ENCODE measurements around the gene CYSTM1. TPM values are rescaled to one million over a fixed set of nuclear protein-coding genes. Genes with fewer than 3 reads are reported as not detected.

Gene CYSTM1
- total and polyA plus RNA-seq, 4 donors = 8.1 to 45.7 (median 23.4) TPM

DNA sequence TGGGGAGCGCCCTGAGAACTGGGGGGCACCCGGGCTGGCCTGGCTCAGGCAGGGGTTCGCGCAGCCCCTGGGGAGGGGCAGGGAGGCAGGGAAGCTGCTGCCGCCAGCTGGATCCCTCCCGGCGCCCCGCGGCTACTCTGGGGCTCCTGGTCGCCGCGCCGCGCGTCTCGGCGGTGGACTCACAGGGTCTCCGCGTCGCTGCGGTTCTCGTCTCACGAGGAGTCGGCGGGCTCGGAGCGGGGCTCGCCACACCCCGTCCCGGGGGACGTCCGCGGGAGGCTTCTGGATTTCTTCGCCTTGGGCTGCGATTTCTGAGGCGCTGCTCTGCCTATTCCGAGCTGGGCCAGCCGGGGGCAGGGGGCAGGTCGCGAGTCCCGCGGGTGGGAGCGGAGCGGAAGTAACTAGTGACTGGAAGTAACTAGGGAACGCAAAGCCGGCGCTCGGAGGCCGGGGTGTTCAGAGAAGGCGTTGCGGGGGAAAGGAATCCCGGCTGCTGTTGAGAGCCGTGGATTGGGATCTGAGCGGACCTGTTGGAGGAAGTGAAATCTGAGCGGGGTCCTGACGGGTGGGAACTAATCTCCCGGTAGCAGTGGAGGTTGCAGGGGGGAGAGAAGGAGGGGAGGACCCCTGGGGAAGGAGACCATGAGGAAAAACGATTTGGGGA lies 511 bp downstream of the CYSTM1 start:
- TF ChIP-seq HNF4A (conservative IDR thresholded peaks at IDR 0.05) = peak; percentile 29
- no peak for TF ChIP-seq FOXA1 (IDR thresholded peaks at IDR 0.05)
- TF ChIP-seq, protein P1, sequence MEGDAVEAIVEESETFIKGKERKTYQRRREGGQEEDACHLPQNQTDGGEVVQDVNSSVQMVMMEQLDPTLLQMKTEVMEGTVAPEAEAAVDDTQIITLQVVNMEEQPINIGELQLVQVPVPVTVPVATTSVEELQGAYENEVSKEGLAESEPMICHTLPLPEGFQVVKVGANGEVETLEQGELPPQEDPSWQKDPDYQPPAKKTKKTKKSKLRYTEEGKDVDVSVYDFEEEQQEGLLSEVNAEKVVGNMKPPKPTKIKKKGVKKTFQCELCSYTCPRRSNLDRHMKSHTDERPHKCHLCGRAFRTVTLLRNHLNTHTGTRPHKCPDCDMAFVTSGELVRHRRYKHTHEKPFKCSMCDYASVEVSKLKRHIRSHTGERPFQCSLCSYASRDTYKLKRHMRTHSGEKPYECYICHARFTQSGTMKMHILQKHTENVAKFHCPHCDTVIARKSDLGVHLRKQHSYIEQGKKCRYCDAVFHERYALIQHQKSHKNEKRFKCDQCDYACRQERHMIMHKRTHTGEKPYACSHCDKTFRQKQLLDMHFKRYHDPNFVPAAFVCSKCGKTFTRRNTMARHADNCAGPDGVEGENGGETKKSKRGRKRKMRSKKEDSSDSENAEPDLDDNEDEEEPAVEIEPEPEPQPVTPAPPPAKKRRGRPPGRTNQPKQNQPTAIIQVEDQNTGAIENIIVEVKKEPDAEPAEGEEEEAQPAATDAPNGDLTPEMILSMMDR (IDR thresholded peaks at IDR 0.05; ENCODE audit: low read depth, low read length, missing input control) = no peak
- peak in 1 of 2 donors; percentile 8 for TF ChIP-seq RXRA (IDR thresholded peaks at IDR 0.05)
- no peak for TF ChIP-seq JUND (IDR thresholded peaks at IDR 0.05)
- no peak for TF ChIP-seq SP1 (IDR thresholded peaks at IDR 0.05)
- no peak for TF ChIP-seq GABPA (IDR thresholded peaks at IDR 0.05 in 1 of 2, conservative IDR thresholded peaks at IDR 0.05 in 1 of 2)
- TF ChIP-seq HNF4G (IDR thresholded peaks at IDR 0.05) = no peak
- TF ChIP-seq FOXA2 (IDR thresholded peaks at IDR 0.05) = no peak
- TF ChIP-seq TAF1 (conservative IDR thresholded peaks at IDR 0.05) = no peak
- TF ChIP-seq EGR1 (IDR thresholded peaks at IDR 0.05; ENCODE audit: low read depth in 2 of 2) = no peak
- TF ChIP-seq, protein P2, sequence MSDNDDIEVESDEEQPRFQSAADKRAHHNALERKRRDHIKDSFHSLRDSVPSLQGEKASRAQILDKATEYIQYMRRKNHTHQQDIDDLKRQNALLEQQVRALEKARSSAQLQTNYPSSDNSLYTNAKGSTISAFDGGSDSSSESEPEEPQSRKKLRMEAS (IDR thresholded peaks at IDR 0.05) = no peak
- no peak for TF ChIP-seq YY1 (IDR thresholded peaks at IDR 0.05)
- TF ChIP-seq, protein P3, sequence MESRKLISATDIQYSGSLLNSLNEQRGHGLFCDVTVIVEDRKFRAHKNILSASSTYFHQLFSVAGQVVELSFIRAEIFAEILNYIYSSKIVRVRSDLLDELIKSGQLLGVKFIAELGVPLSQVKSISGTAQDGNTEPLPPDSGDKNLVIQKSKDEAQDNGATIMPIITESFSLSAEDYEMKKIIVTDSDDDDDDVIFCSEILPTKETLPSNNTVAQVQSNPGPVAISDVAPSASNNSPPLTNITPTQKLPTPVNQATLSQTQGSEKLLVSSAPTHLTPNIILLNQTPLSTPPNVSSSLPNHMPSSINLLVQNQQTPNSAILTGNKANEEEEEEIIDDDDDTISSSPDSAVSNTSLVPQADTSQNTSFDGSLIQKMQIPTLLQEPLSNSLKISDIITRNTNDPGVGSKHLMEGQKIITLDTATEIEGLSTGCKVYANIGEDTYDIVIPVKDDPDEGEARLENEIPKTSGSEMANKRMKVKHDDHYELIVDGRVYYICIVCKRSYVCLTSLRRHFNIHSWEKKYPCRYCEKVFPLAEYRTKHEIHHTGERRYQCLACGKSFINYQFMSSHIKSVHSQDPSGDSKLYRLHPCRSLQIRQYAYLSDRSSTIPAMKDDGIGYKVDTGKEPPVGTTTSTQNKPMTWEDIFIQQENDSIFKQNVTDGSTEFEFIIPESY (IDR thresholded peaks at IDR 0.05) = no peak
- peak in 1 of 2 donors; percentile 48 for TF ChIP-seq RAD21 (IDR thresholded peaks at IDR 0.05)
- no peak for TF ChIP-seq ATF3 (IDR thresholded peaks at IDR 0.05)
- TF ChIP-seq REST (IDR thresholded peaks at IDR 0.05) = no peak
- peak; percentile 26 for TF ChIP-seq NR2F2 (IDR thresholded peaks at IDR 0.05)
- no peaks in the 10 kb centered on the region for H3K9me3 ChIP-seq (ENCODE audit: control insufficient read depth in 4 of 4, low read length in 3 of 4)
- no peaks in the 10 kb centered on the region for H3K27me3 ChIP-seq (ENCODE audit: control insufficient read depth in 4 of 4, insufficient read depth in 4 of 4, low read length in 3 of 4)
- WGBS = under 1% methylated on average over 58 of the region's 58 CpGs
- peak overlapping the region; percentile 96 to 98 for H3K27ac ChIP-seq (ENCODE audit: low read depth in 1 of 2, low read length in 2 of 2)
- peak overlapping the region; percentile 50 to 91 (median 84) for H3K4me3 ChIP-seq (ENCODE audit: low read depth in 1 of 3, low read length in 3 of 3)
- peaks cover 0 to 14% (median 6%) of the 10 kb centered on the region in 4 donors for H3K4me1 ChIP-seq (ENCODE audit: control insufficient read depth in 4 of 4, insufficient read depth in 4 of 4, low read length in 3 of 4)
- H3K9ac ChIP-seq (ENCODE audit: low read depth in 1 of 2, low read length in 2 of 2) = peak overlapping the region; percentile 67 to 95
- H3K36me3 ChIP-seq (ENCODE audit: control insufficient read depth in 4 of 4, insufficient read depth in 3 of 4, low read depth in 1 of 4, low read length in 3 of 4) = no peaks in the 10 kb centered on the region
- DNase-seq (ENCODE audit: low spot score) = peak; percentile 67
